ENCODE data around the gene ZFP82. TPM values are rescaled to one million over a fixed set of nuclear protein-coding genes. Genes with fewer than 3 reads are reported as not detected.

The ZFP82 gene
- polyA plus RNA-seq = 1 to 10 TPM; 4.5 to 9.4 (median 6.1) TPM

DNA sequence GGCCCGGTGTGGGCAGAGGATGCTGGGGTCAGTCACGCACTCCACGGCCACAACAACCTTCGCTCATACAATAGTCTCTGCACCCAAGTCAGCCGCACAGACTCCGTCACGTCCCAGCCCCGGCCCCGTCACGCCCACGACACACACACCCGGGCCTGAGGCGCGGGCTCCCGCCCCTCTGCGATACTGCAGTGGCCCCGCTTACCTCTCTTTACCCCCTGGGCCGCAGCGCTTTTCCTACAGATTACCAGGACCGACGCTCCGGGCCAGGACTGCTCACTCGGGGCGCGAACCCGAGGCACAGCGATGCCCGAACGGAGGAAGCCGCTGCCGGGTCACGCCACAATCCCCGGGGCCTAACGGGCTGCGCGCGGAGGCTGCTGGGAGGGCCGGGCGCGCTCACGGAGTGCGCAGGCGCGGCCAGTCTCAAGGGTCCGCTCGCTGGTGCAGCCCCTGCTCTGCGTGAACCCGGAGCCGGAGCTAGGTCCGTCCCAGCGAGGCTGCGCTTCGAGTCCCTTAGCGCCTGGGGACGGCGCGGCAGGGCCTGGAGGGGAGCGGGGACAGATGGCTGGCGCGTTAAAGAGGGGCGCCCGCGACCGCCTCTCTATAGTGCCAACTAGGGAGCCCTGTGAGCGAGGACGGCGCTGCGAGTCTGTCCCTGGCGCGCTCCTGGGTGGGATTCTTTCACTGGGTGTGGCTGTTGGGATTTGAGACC is at the start of gene ZFP82:
TSS of gene ZFP82 (minus strand) at position 358 of the 715 bp plus-strand sequence. CDS start 8,855 bp downstream, outside the sequence.
- H3K27ac Mint-ChIP-seq = peak within 1 kb of the TSS; percentile 84 to 97 (median 94)
- H3K36me3 Mint-ChIP-seq = peaks cover 0 to 7% (median 2%) of the 10 kb centered on the region in 3 donors
- peaks cover 29 to 41% of the 10 kb centered on the region in 2 donors for H3K4me1 Mint-ChIP-seq
- DNase-seq = peak; percentile 74 to 82 (median 81)
- H3K4me3 Mint-ChIP-seq = peak within 1 kb of the TSS; percentile 89 to 96 (median 94)
- peaks cover 0 to 7% (median 0%) of the 10 kb centered on the region in 6 donors for H3K9me3 Mint-ChIP-seq
- H3K27me3 Mint-ChIP-seq (ENCODE audit: low read depth in 3 of 3) = peaks cover 10 to 17% (median 12%) of the 10 kb centered on the region in 3 donors

- Mint-ChIP-seq H3K4me3 (no peak overlapping the region), H3K27me3 (ENCODE audit: low read depth in 3 of 3) (no peaks in the 10 kb centered on the region), H3K4me1 (no peaks in the 10 kb centered on the region), H3K9me3 (peaks cover 9 to 34% (median 25%) of the 10 kb centered on the region in 6 donors), H3K27ac (no peak overlapping the region), H3K36me3 (peaks cover 44 to 59% (median 58%) of the 10 kb centered on the region in 3 donors)
- DNase-seq = no peak
Observed at GRCh38 chr19:36460046-36460445, 41.6 kb upstream of the ZFP82 start.

DNA sequence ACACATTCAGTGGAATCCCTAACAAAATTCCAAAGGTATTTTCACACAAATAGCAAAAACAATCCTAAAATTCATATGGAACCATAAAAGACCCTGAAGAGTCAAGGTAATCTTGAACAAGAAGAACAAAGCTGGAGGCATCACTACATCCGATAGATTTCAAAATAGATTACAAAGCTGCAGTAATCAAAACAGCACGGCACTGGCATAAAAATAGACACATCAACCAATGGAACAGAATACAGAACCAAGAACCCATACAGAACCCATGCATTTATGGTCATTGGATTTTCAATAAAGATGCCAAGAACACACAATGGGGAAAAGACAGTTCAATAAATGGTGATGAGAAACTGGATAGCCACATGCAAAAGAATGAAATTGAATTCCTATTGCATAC is 38.4 kb upstream of the ZFP82 start:
- no peak for DNase-seq
- H3K9me3 Mint-ChIP-seq = peaks cover 21 to 51% (median 45%) of the 10 kb centered on the region in 6 donors
- H3K27me3 Mint-ChIP-seq (ENCODE audit: low read depth in 3 of 3) = peaks cover 0 to 2% (median 0%) of the 10 kb centered on the region in 3 donors
- no peaks in the 10 kb centered on the region for H3K4me1 Mint-ChIP-seq
- H3K4me3 Mint-ChIP-seq = no peak overlapping the region
- H3K27ac Mint-ChIP-seq = no peak overlapping the region
- peaks cover 52 to 70% (median 66%) of the 10 kb centered on the region in 3 donors for H3K36me3 Mint-ChIP-seq

- H3K36me3 Mint-ChIP-seq = peaks cover 57 to 73% (median 58%) of the 10 kb centered on the region in 3 donors
- H3K9me3 Mint-ChIP-seq = peaks cover 53 to 92% (median 86%) of the 10 kb centered on the region in 6 donors
- no peak overlapping the region for H3K27ac Mint-ChIP-seq
- no peaks in the 10 kb centered on the region for H3K4me1 Mint-ChIP-seq
- no peak for DNase-seq
- peaks cover 0 to 2% (median 2%) of the 10 kb centered on the region in 3 donors for H3K27me3 Mint-ChIP-seq (ENCODE audit: low read depth in 3 of 3)
- H3K4me3 Mint-ChIP-seq = no peak overlapping the region
Observed at GRCh38 chr19:36449059-36449670, 30.7 kb upstream of the ZFP82 start.

DNA sequence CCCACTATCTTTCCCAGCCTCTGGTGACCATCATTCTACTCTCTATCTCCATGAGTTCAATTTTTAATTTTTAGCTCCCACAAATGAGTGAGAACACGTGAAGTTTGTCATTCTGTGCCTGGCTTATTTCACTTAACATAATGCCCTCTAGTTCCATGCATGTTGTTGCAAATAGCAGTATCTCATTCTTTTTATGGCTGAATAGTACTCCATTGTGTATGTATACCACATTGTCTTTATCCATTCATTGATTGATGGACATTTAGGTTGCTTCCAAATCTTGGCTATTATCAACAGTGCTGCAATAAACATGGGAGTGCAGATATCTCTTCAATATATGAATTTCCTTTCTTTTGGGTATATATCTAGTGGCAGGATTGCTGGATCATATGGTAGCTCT is 22.9 kb upstream of the ZFP82 start:
- no peak for DNase-seq
- no peak overlapping the region for H3K27ac Mint-ChIP-seq
- H3K27me3 Mint-ChIP-seq (ENCODE audit: low read depth in 3 of 3) = peaks cover 0 to 2% (median 0%) of the 10 kb centered on the region in 3 donors
- H3K36me3 Mint-ChIP-seq = peaks cover 4 to 15% (median 8%) of the 10 kb centered on the region in 3 donors
- no peaks in the 10 kb centered on the region for H3K4me1 Mint-ChIP-seq
- peaks cover 35 to 68% (median 62%) of the 10 kb centered on the region in 6 donors for H3K9me3 Mint-ChIP-seq
- no peak overlapping the region for H3K4me3 Mint-ChIP-seq

GRCh38 chr19:36436531-36436930 is 18.1 kb upstream of the ZFP82 start:
- no peak for DNase-seq
- Mint-ChIP-seq H3K36me3 (peaks cover 3 to 7% (median 3%) of the 10 kb centered on the region in 3 donors), H3K9me3 (peaks cover 13 to 42% (median 34%) of the 10 kb centered on the region in 6 donors)

DNA sequence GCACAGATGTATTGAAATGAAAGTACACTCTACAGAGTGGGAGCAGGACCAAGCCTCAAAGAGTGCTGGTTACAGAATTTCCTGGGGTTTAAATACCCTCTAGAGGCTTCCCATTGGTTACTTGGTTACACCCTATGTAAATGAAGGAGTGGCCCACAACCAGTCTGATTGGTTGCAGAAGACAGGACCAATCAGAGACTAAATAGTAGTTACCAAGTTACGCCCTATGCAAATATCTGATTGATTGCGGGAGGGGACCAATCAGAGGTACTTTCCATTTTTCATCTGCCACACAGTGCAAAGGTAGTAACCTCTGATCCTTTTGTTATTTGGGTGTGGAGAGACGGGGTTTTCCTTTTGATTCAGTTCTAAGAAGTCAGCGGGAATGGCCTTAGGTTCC is 5.5 kb upstream of the ZFP82 start:
- H3K9me3 Mint-ChIP-seq = peaks cover 0 to 10% (median 4%) of the 10 kb centered on the region in 6 donors

More at GRCh38 chr19:36436531-36436930, 18.1 kb upstream of the ZFP82 start:
- Mint-ChIP-seq H3K4me3 (no peak overlapping the region), H3K4me1 (no peaks in the 10 kb centered on the region), H3K27me3 (ENCODE audit: low read depth in 3 of 3) (peaks cover 0 to 2% (median 0%) of the 10 kb centered on the region in 3 donors), H3K27ac (no peak overlapping the region)

GRCh38 chr19:36421749-36422481 is 3.5 kb upstream of the ZFP82 start:
- Mint-ChIP-seq H3K4me1 (peaks cover 25 to 28% of the 10 kb centered on the region in 2 donors), H3K27me3 (ENCODE audit: low read depth in 3 of 3) (peaks cover 14 to 17% (median 15%) of the 10 kb centered on the region in 3 donors), H3K4me3 (peak overlapping the region; percentile 23 to 59 (median 48)), H3K27ac (no peak overlapping the region), H3K9me3 (peaks cover 0 to 11% (median 3%) of the 10 kb centered on the region in 6 donors), H3K36me3 (peaks cover 0 to 6% (median 2%) of the 10 kb centered on the region in 3 donors)
- DNase-seq = no peak

More for the DNA sequence above, 5.5 kb upstream of the ZFP82 start:
- Mint-ChIP-seq H3K4me3 (no peak overlapping the region), H3K36me3 (peaks cover 0 to 9% (median 0%) of the 10 kb centered on the region in 3 donors), H3K27me3 (ENCODE audit: low read depth in 3 of 3) (peaks cover 10 to 11% (median 11%) of the 10 kb centered on the region in 3 donors), H3K4me1 (peaks cover 8% of the 10 kb centered on the region in 2 donors), H3K27ac (no peak overlapping the region)
- DNase-seq = no peak

- peaks cover 27 to 33% of the 10 kb centered on the region in 2 donors for H3K4me1 Mint-ChIP-seq
- H3K27ac Mint-ChIP-seq = no peak overlapping the region
- peaks cover 12 to 17% (median 15%) of the 10 kb centered on the region in 3 donors for H3K27me3 Mint-ChIP-seq (ENCODE audit: low read depth in 3 of 3)
- peak overlapping the region; percentile 20 to 55 (median 36) for H3K4me3 Mint-ChIP-seq
- peaks cover 0 to 4% (median 2%) of the 10 kb centered on the region in 3 donors for H3K36me3 Mint-ChIP-seq
- peaks cover 0 to 9% (median 2%) of the 10 kb centered on the region in 6 donors for H3K9me3 Mint-ChIP-seq
- no peak for DNase-seq
Observed at GRCh38 chr19:36420961-36421748, 2.7 kb upstream of the ZFP82 start.

DNA sequence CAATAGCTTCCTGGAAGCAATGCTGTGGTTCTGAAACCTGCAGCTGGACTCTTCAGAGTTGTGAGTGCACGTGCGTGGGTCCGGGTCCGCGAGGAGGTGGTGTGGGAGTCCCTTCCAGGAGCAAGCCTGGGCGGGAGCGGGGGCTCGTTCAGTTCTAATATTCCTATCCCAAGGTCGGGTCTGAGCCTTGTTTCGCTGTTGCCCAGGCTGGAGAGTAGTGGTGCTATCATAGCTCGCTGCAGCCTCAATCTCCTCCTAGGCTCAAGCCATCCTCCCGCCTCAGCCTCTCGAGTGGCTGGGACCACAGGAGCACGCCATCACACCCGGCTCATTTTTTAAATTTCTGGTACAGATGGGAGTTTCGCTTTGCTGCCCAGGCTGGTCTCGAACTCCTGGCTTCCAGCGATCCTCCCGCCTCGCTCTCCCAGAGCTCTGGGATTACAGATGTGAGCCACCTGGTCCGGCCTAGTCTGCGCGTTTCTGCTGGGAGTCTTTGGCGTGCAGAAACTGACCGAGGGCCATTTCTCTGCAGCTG is 625 bp downstream of the ZFP82 start:
- Mint-ChIP-seq H3K4me3 (peak overlapping the region; percentile 89 to 96 (median 94)), H3K36me3 (peaks cover 2 to 8% (median 4%) of the 10 kb centered on the region in 3 donors), H3K27ac (peak overlapping the region; percentile 84 to 97 (median 94)), H3K4me1 (peaks cover 29 to 42% of the 10 kb centered on the region in 2 donors), H3K9me3 (peaks cover 0 to 7% (median 0%) of the 10 kb centered on the region in 6 donors), H3K27me3 (ENCODE audit: low read depth in 3 of 3) (peaks cover 10 to 14% (median 12%) of the 10 kb centered on the region in 3 donors)
- no peak for DNase-seq

DNA sequence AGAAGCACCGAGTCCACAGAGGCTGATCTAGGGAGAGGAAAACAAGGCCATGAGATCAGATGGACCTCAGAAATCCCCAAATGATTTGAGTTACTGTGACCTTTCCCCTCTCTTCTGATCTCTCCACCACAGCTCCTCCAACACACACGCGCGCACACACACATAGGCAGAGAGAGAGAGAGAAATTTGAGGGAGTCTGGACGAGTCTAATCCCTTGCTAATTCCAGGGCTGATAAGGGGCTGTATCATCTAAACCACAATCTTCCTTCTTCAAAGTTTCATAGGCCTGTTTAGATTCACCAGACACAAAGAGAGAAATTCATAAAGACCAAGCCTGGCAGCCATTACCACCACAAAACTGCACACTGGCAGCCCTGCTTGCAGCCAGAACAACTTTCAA is 8.6 kb downstream of the ZFP82 start:
- no peak for DNase-seq
- Mint-ChIP-seq H3K4me3 (no peak overlapping the region), H3K4me1 (peaks cover 0 to 9% of the 10 kb centered on the region in 2 donors), H3K27me3 (ENCODE audit: low read depth in 3 of 3) (peaks cover 0 to 3% (median 0%) of the 10 kb centered on the region in 3 donors), H3K36me3 (peaks cover 53 to 54% (median 54%) of the 10 kb centered on the region in 3 donors), H3K27ac (no peak overlapping the region), H3K9me3 (peaks cover 0 to 14% (median 7%) of the 10 kb centered on the region in 6 donors)

- Mint-ChIP-seq H3K4me1 (peaks cover 0 to 9% of the 10 kb centered on the region in 2 donors), H3K36me3 (peaks cover 63 to 66% (median 65%) of the 10 kb centered on the region in 3 donors), H3K9me3 (peaks cover 0 to 14% (median 8%) of the 10 kb centered on the region in 6 donors), H3K27ac (no peak overlapping the region), H3K27me3 (ENCODE audit: low read depth in 3 of 3) (peaks cover 0 to 3% (median 0%) of the 10 kb centered on the region in 3 donors), H3K4me3 (no peak overlapping the region)
- no peak for DNase-seq
Observed at GRCh38 chr19:36408101-36408500, 10.3 kb downstream of the ZFP82 start.

Measured in immature natural killer cell (primary cell).